SJSA1 (cell line): ENCODE measurements around the gene RHOV. TPM values are rescaled to one million over a fixed set of nuclear protein-coding genes. Genes with fewer than 3 reads are reported as not detected.

Experiments
- total RNA-seq: library from RNA; depleted of rRNA; stranded (reverse); fragments of >200 nt; shearing (Covaris generic); gene quantifications from 2 replicates; pipeline ENCODE4 v1.2.3, GENCODE V29; 2014; rRNA removed

Gene RHOV
- total RNA-seq, 1 experiment from 2014 or later: not detected

Other genes starting within 250 kb of the RHOV start
- gene RAD51, start 179.1 kb downstream of the RHOV start, total RNA-seq: 32.3 and 33.3 TPM in 2 replicates
- gene RMDN3, start 119.0 kb downstream of the RHOV start, total RNA-seq: 23.8 and 37.7 TPM in 2 replicates
- 0.22 and 1.4 TPM in 2 replicates for gene GCHFR, start 110.2 kb downstream of the RHOV start, total RNA-seq
- gene C15orf62, start 104.3 kb downstream of the RHOV start, total RNA-seq: 0.03 TPM in 1 of 2 replicates, not detected in the other
- 33.8 and 39.2 TPM in 2 replicates for gene ZFYVE19, start 67.1 kb downstream of the RHOV start, total RNA-seq
- 51.5 and 51.7 TPM in 2 replicates for gene DNAJC17, start 66.8 kb downstream of the RHOV start, total RNA-seq
- not detected in 2 replicates for gene PPP1R14D, start 45.5 kb downstream of the RHOV start, total RNA-seq
- 0.87 TPM in 1 of 2 replicates, not detected in the other for gene SPINT1, start 30.2 kb downstream of the RHOV start, total RNA-seq
- gene VPS18, start 20.2 kb upstream of the RHOV start, total RNA-seq: 35.5 and 40.8 TPM in 2 replicates
- not detected in 2 replicates for gene DLL4, start 55.1 kb upstream of the RHOV start, total RNA-seq
- gene CHAC1, start 79.2 kb upstream of the RHOV start, total RNA-seq: 1.6 and 1.9 TPM in 2 replicates
- 25.5 and 35.0 TPM in 2 replicates for gene INO80, start 242.0 kb upstream of the RHOV start, total RNA-seq